K562 (cell line): ENCODE data around the gene UQCC2. TPM values are rescaled to one million over a fixed set of nuclear protein-coding genes. Genes with fewer than 3 reads are reported as not detected.

Experiments
- ATAC-seq: fragments of 200-7000 bp; cut with Tn5 transposase; 3 replicates; pipeline ENCODE4 v1.9.1; 2020; ENCODE audit warnings: moderate library complexity
- BruUV-seq: library from RNA; stranded (reverse); fragments of 400-500 nt; replicated peaks from 2 replicates; lab custom pipeline; 2021; lab: Mats Ljungman, UMichigan
- CTCF ChIA-PET: fragments of 300-600 bp; formaldehyde crosslinking; extraction: SDS; loops from one replicate; lab custom pipeline; 2021; ENCODE audit warnings: low intra/inter-chr PET ratio; lab: Yijun Ruan, JAX
- POLR2A ChIA-PET: fragments of 300-600, 350-650 bp; sonication (Branson Sonifier 250); formaldehyde crosslinking; extraction: SDS; loops from one replicate; lab custom pipeline; 2021; ENCODE audit warnings: antibody characterized with exemption, inconsistent platforms; lab: Yijun Ruan, JAX
- DNase-seq, 4 experiments: peaks; one replicate each; pipeline versions ENCODE4 v3.0.0 to v3.0.0-alpha.2; 2011 to 2018; ENCODE audit warnings: low spot score in 3 of 4, mixed read lengths in 3 of 4; ENCODE audit errors: extremely low read depth in 1 of 4
- FAIRE-seq: peaks from 2 replicates; lab custom pipeline; 2011; peaks lifted over from hg19 to GRCh38; lab: Jason Lieb, UNC
- H2AFZ ChIP-seq: 2 replicates; pipeline ENCODE4 v1.6.0; 2011; ENCODE audit warnings: low read depth, low read length, control low read depth, inconsistent platforms
- H3K27ac ChIP-seq: fragments of 200-600 bp; 3 replicates; pipeline ENCODE4 v1.8.0; 2011; ENCODE audit warnings: low read depth, mild to moderate bottlenecking, control low read depth, inconsistent platforms, low read length, moderate library complexity, mixed read lengths; ENCODE audit errors: extremely low read depth
- H3K27me3 ChIP-seq, 2 experiments: fragments of 300-600 bp in 1 of 2; 2 replicates in 1 of 2; 3 replicates in 1 of 2; pipeline versions ENCODE4 v1.6.0 to v1.8.0; 2011; ENCODE audit warnings: inconsistent platforms in 2 of 2, low read length in 2 of 2, mild to moderate bottlenecking in 1 of 2, mixed read lengths in 1 of 2, moderate library complexity in 1 of 2; ENCODE audit not compliant: control insufficient read depth in 2 of 2, insufficient read depth in 2 of 2
- H3K36me3 ChIP-seq: fragments of 300-600 bp; 3 replicates; pipeline ENCODE4 v1.8.0; 2011; ENCODE audit warnings: mild to moderate bottlenecking, low read length, inconsistent platforms; ENCODE audit not compliant: control insufficient read depth, insufficient read depth
- H3K4me1 ChIP-seq, 2 experiments: fragments of 200-600 bp in 1 of 2; replicated peaks in 1 of 2; 2 replicates in 1 of 2; 3 replicates in 1 of 2; pipeline versions ENCODE4 v1.5.1 to v1.8.0; 2011; ENCODE audit warnings: inconsistent platforms in 2 of 2, low read length in 2 of 2, mild to moderate bottlenecking in 1 of 2, mixed read lengths in 1 of 2, moderate library complexity in 1 of 2; ENCODE audit not compliant: control insufficient read depth in 2 of 2, insufficient read depth in 2 of 2
- H3K4me2 ChIP-seq: 2 replicates; pipeline ENCODE4 v1.6.1; 2011; ENCODE audit warnings: low read length, control low read depth, inconsistent platforms, mixed read lengths; ENCODE audit not compliant: insufficient read depth
- H3K4me3 ChIP-seq: fragments of 200-600 bp; sonication (generic), shearing (Covaris generic); 2 replicates; pipeline ENCODE4 v1.5.1; 2016; ENCODE audit warnings: control low read depth, inconsistent platforms
- H3K79me2 ChIP-seq: fragments of 200-600 bp; 3 replicates; pipeline ENCODE4 v1.8.0; 2011; ENCODE audit warnings: low read length, inconsistent platforms; ENCODE audit not compliant: control insufficient read depth, insufficient read depth
- H3K9ac ChIP-seq, 2 experiments: 2 replicates each; pipeline versions ENCODE4 v1.6.0 to v1.6.1; 2011; ENCODE audit warnings: low read depth in 2 of 2, low read length in 2 of 2, control low read depth in 1 of 2, inconsistent platforms in 1 of 2, mild to moderate bottlenecking in 1 of 2, mixed read lengths in 1 of 2; ENCODE audit not compliant: insufficient read depth in 1 of 2
- H3K9me1 ChIP-seq: one replicate; pipeline ENCODE4 v1.6.0; 2011; ENCODE audit warnings: inconsistent platforms, mild to moderate bottlenecking, low read length, moderate library complexity; ENCODE audit not compliant: control insufficient read depth, insufficient read depth
- H3K9me3 ChIP-seq: replicated peaks from 2 replicates; pipeline ENCODE4 v1.5.1; 2011; ENCODE audit warnings: low read depth, low read length, inconsistent platforms; ENCODE audit not compliant: control insufficient read depth, insufficient read depth
- H4K20me1 ChIP-seq: replicated peaks from 2 replicates; pipeline ENCODE4 v1.6.1; 2011; ENCODE audit warnings: low read length, inconsistent platforms, mixed read lengths; ENCODE audit not compliant: control insufficient read depth, insufficient read depth
- CBFA2T3 ChIP-seq: fragments of 450-650 bp; IDR thresholded peaks from 2 replicates; pipeline ENCODE4 v1.6.1; 2017
- MEF2A ChIP-seq: IDR thresholded peaks from 2 replicates; pipeline ENCODE4 v1.6.1; 2011; ENCODE audit warnings: low read depth, mild to moderate bottlenecking, low read length, moderate library complexity; ENCODE audit not compliant: control insufficient read depth
- NR2F6 ChIP-seq: fragments of 450-650 bp; formaldehyde crosslinking; IDR thresholded peaks from 2 replicates; pipeline ENCODE4 v1.4.0; 2020; ENCODE audit warnings: mild to moderate bottlenecking
- ZNF197 ChIP-seq: fragments of 200-800 bp; sonication (Bioruptor generic); IDR thresholded peaks from 2 replicates; pipeline ENCODE4 v1.6.1; 2016; ENCODE audit warnings: low read depth, missing genetic modification characterization, missing compliant biosample characterization
- ZNF232 ChIP-seq: sonication (generic); formaldehyde crosslinking; IDR thresholded peaks from 2 replicates; pipeline ENCODE4 v1.8.0; 2022; ENCODE audit warnings: mild to moderate bottlenecking, missing genetic modification reagents
- ZNF24 ChIP-seq: fragments of 450-650 bp; IDR thresholded peaks from 2 replicates; pipeline ENCODE4 v1.6.1; 2016
- ZNF263 ChIP-seq: sonication (generic); formaldehyde crosslinking; IDR thresholded peaks from 2 replicates; pipeline ENCODE4 v1.8.0; 2022; ENCODE audit warnings: mild to moderate bottlenecking, missing genetic modification reagents, borderline replicate concordance
- WGBS: fragments of 100-300 bp; shearing (Covaris generic); methylation state at CpG from one replicate; pipeline ENCODE4 v1.1.6; 2016; ENCODE audit warnings: low coverage, mixed read lengths; ENCODE audit not compliant: insufficient coverage; ENCODE audit errors: missing lambda C conversion rate; 5-methylcytosine and 5-hydroxymethylcytosine counted together
- in situ Hi-C: fragments of 300-500 bp; cut with MboI; formaldehyde crosslinking; loops from 4 replicates; pipeline ENCODE4 v1.15.0; 2018; ENCODE audit warnings: inconsistent platforms, mixed read lengths
- intact Hi-C: fragments of 100-400 bp; cut with micrococcal nuclease; formaldehyde crosslinking; loops from 2 replicates; pipeline ENCODE4 v1.14.2; 2022
- polyA plus RNA-seq, 8 experiments: library from polyadenylated mRNA; depleted of rRNA in 4 of 8; stranded (reverse) in 5 of 8; unstranded in 3 of 8; fragments of >200 nt; fragmentation: Nextera tagmentation in 2 of 8; fragmentation: Illumina TruSeq in 1 of 8; extraction: Ambion mirVana in 2 of 8; extraction: Trizol in 1 of 8; gene quantifications; 2 replicates each; pipeline versions ENCODE4 v1.2.1 to v1.2.3, GENCODE V29; 2011 to 2014; ENCODE audit warnings: inconsistent platforms in 1 of 8, missing spikeins in 1 of 8
- total RNA-seq, 7 experiments: library from RNA; depleted of rRNA in 6 of 7; stranded (reverse); fragments of >200 nt in 6 of 7; fragmentation: Illumina TruSeq in 2 of 7; extraction: Trizol in 2 of 7; gene quantifications; 2 replicates each; pipeline versions ENCODE4 v1.2.1 to v1.2.3, GENCODE V29; 2011 to 2021; ENCODE audit warnings: low replicate concordance in 1 of 7
- TF ChIP-seq, protein P1 (sequence below): fragments of 250-450 bp; sonication (Bioruptor Pico); IDR thresholded peaks from 2 replicates; pipeline ENCODE4 v1.6.1; 2021; ENCODE audit warnings: mild to moderate bottlenecking

Gene UQCC2
- total and polyA plus RNA-seq, 9 of the 15 experiments (the other 6 are each of a cell fraction or from before 2014, with no cell fraction given) = 58.5 to 927 (median 158) TPM

DNA sequence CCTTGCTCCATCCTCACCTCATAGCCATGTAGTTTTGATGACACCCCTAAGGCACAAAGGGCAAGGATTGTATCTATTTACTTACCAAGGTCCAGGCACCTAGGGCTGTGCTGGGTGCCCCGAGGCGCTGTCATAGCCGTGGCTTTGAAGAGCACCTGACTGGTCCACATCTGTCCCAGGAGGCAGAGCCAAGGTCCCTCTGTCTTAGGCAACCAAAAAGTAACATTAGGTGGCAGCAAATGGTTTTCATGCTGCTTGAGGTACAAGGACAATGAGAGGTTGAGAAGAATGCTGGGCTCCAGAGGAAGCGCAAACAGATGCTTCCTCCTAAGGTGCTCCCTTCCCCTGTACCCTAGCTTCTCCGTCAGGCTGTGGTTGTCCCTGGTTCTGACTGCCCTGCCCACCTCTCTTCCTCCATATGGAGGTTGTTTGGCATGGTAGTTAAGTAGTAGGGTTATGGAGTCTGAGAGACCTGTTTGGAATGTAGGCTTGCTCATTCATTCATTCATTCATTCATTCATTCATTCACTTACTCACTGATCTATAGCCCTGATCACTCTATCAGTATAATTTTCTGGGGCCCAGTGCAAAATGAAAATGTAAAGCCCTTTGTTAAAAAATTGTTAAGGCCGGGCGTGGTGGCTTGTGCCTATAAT is 3.0 kb upstream of the UQCC2 start:
- FAIRE-seq (no peak), DNase-seq (no peak), ATAC-seq (no peak)
- Histone ChIP-seq H3K79me2 (peaks cover 18% of the 10 kb centered on the region), H3K9me3 (no peaks in the 10 kb centered on the region), H3K4me3 (no peak overlapping the region), H3K4me2 (no peak overlapping the region), H2AFZ (no peak overlapping the region), H3K36me3 (peaks cover 13% of the 10 kb centered on the region), H3K27ac (no peak overlapping the region), H3K27me3 (peaks cover 19 to 31% of the 10 kb centered on the region in 2 experiments), H4K20me1 (no peaks in the 10 kb centered on the region), H3K9me1 (no peaks in the 10 kb centered on the region), H3K4me1 (peaks cover 12 to 17% of the 10 kb centered on the region in 2 experiments), H3K9ac (no peak overlapping the region)
- ChIA-PET POLR2A (interaction anchor here (0.6 to 1.6 kb wide), 5 partner anchors 10 to 285 kb away, joined by 3 to 6 read pairs (median 3); no protein-coding TSS in a partner anchor), CTCF (no interaction called here)
- 22% methylated on average over 7 of the region's 7 CpGs for WGBS
- intact Hi-C loops = no loop called here
- TF ChIP-seq NR2F6 (CRISPR knock-in tag) = no peak
- peak; percentile 97 for TF ChIP-seq ZNF24
- 0 out of 2 replicates have a peak, but pooled peaks have one; percentile 25 for TF ChIP-seq ZNF263 (CRISPR knock-in tag)
- in situ Hi-C loops = no loop called here
- no TSS peak for BruUV-seq

DNA sequence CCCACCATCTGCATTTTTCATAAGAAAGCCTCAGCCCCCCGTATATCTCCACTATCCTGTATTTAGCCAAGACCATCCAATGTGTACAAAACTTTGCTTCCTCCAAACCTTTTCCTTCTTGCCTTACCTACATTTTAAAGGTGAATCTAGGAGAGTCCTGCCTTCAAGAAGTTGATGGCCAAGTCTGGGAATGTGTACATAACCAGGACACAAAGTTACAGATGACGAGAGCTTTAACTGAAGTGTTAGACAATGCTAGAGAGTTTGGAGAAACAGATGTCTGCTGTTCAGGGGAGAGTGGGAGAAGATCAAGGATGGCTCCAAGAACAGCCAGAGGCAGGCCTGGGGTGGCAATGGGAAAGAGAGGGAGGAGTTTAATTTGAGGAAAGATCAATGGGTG is 2.3 kb upstream of the UQCC2 start:
- intact Hi-C loops = no loop called here
- 8% methylated on average over 2 of the region's 2 CpGs for WGBS
- no TSS peak for BruUV-seq

More for the DNA sequence above, 2.3 kb upstream of the UQCC2 start:
- H4K20me1 ChIP-seq = no peaks in the 10 kb centered on the region
- no peaks in the 10 kb centered on the region for H3K9me1 ChIP-seq
- peaks cover 21% of the 10 kb centered on the region for H3K36me3 ChIP-seq
- H3K79me2 ChIP-seq = peaks cover 25% of the 10 kb centered on the region
- no peak for DNase-seq
- no peak for FAIRE-seq
- no peak for ATAC-seq
- peaks cover 14 to 24% of the 10 kb centered on the region in 2 experiments for H3K27me3 ChIP-seq
- ChIA-PET POLR2A (interaction anchor here (1.3 kb wide), 1 partner anchor 12 kb away, joined by 4 read pairs; no protein-coding TSS in a partner anchor), CTCF (no interaction called here)
- no peak overlapping the region for H3K9ac ChIP-seq
- H3K4me1 ChIP-seq = peaks cover 12 to 19% of the 10 kb centered on the region in 2 experiments
- H2AFZ ChIP-seq = no peak overlapping the region
- TF ChIP-seq ZNF197 (CRISPR knock-in tag) (no peak), MEF2A (no peak), CBFA2T3 (no peak), ZNF232 (no peak)
- TF ChIP-seq, protein P1, sequence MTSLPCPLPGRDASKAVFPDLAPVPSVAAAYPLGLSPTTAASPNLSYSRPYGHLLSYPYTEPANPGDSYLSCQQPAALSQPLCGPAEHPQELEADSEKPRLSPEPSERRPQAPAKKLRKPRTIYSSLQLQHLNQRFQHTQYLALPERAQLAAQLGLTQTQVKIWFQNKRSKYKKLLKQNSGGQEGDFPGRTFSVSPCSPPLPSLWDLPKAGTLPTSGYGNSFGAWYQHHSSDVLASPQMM (CRISPR knock-in tag) = no peak
- H3K4me2 ChIP-seq = no peak overlapping the region
- no peaks in the 10 kb centered on the region for H3K9me3 ChIP-seq
- in situ Hi-C loops = no loop called here
- no peak overlapping the region for H3K4me3 ChIP-seq
- no peak overlapping the region for H3K27ac ChIP-seq
